Gastrocnemius medialis (tissue), 4 donors: ENCODE measurements around the gene SLC38A9.

Source experiments
- CTCF ChIP-seq, 5 experiments: fragments of 450-650 bp in 3 of 5; fragments of 200-600 bp in 2 of 5; sonication (generic) in 2 of 5; IDR thresholded peaks in 4 of 5; conservative IDR thresholded peaks in 1 of 5; 1 replicate in 4 of 5; 2 replicates in 1 of 5; pipeline ENCODE4 v1.5.1; 2016 to 2019; ENCODE audit warnings: antibody characterized with exemption in 5 of 5, mild to moderate bottlenecking in 3 of 5, moderate library complexity in 3 of 5
- POLR2A ChIP-seq, 2 donors: fragments of 450-650 bp; IDR thresholded peaks; one replicate each; pipeline ENCODE4 v1.6.1; 2017; ENCODE audit warnings: antibody characterized with exemption in 2 of 2, mild to moderate bottlenecking in 2 of 2, moderate library complexity in 2 of 2

- no peak for TF ChIP-seq CTCF (IDR thresholded peaks at IDR 0.05 in 4 of 5, conservative IDR thresholded peaks at IDR 0.05 in 1 of 5)
- TF ChIP-seq POLR2A (IDR thresholded peaks at IDR 0.05): no peak
Measured at GRCh38 chr5:55715519-55716078, 3.5 kb upstream of the SLC38A9 start.
